ENCODE measurements around the gene CAMTA1. TPM values are rescaled to one million over a fixed set of nuclear protein-coding genes. Genes with fewer than 3 reads are reported as not detected.

CAMTA1 gene
- total and polyA plus RNA-seq, 9 of the 15 experiments (the other 6 are each of a cell fraction or from before 2014, with no cell fraction given) = 43.9 to 161 (median 65.9) TPM

- Histone ChIP-seq H4K20me1 (replicated peaks; ENCODE audit: control insufficient read depth, insufficient read depth, low read length) (no peaks in the 10 kb centered on the region), H3K27ac (ENCODE audit: extremely low read depth, low read depth, low read length) (no peak overlapping the region), H3K9ac (ENCODE audit: insufficient read depth in 1 of 2, low read depth in 2 of 2, low read length in 2 of 2) (no peak overlapping the region), H3K27me3 (ENCODE audit: control insufficient read depth in 2 of 2, insufficient read depth in 2 of 2, low read length in 2 of 2) (peaks cover 0 to 6% of the 10 kb centered on the region in 2 experiments; a peak in 3 of 5 replicates), H3K4me1 (replicated peaks in 1 of 2; ENCODE audit: control insufficient read depth in 2 of 2, insufficient read depth in 2 of 2, low read length in 2 of 2) (peaks cover 6 to 8% of the 10 kb centered on the region in 2 experiments), H3K36me3 (ENCODE audit: control insufficient read depth, insufficient read depth, low read length) (no peaks in the 10 kb centered on the region), H3K4me2 (ENCODE audit: insufficient read depth, low read length) (no peak overlapping the region), H3K79me2 (ENCODE audit: control insufficient read depth, insufficient read depth, low read length) (no peaks in the 10 kb centered on the region), H3K9me3 (replicated peaks; ENCODE audit: control insufficient read depth, insufficient read depth, low read depth, low read length) (no peaks in the 10 kb centered on the region), H3K9me1 (ENCODE audit: control insufficient read depth, insufficient read depth, low read length) (no peaks in the 10 kb centered on the region), H3K4me3 (no peak overlapping the region), H2AFZ (ENCODE audit: low read depth, low read length) (no peak overlapping the region)
- ChIA-PET CTCF (ENCODE audit: low intra/inter-chr PET ratio) (no interaction called here), POLR2A (interaction anchor here (0.7 kb wide), 1 partner anchor 59 kb away, joined by 3 read pairs; no protein-coding TSS in a partner anchor)
- no peak for DNase-seq (ENCODE audit: extremely low read depth in 1 of 4, low spot score in 3 of 4)
- ATAC-seq = no peak
- BruUV-seq (replicated peaks) = no TSS peak
- WGBS (ENCODE audit: insufficient coverage, low coverage, missing lambda C conversion rate) = 2% methylated on average over 5 of the region's 5 CpGs
- intact Hi-C loops (cut with micrococcal nuclease) = no loop called here
- in situ Hi-C loops (cut with MboI) = no loop called here
- no peak for TF ChIP-seq YBX1 (IDR thresholded peaks at IDR 0.05)
- no peak for TF ChIP-seq RAD51 (IDR thresholded peaks at IDR 0.05; ENCODE audit: borderline replicate concordance, low read depth)
- TF ChIP-seq ETS2 (tag; IDR thresholded peaks at IDR 0.05; ENCODE audit: borderline replicate concordance, poor library complexity, severe bottlenecking) = no peak
- TF ChIP-seq MED1 (CRISPR knock-in tag; IDR thresholded peaks at IDR 0.05; ENCODE audit: borderline replicate concordance) = no peak
- TF ChIP-seq NKRF (IDR thresholded peaks at IDR 0.05; ENCODE audit: borderline replicate concordance) = no peak
- no peak for TF ChIP-seq HINFP (tag; conservative IDR thresholded peaks at IDR 0.05; ENCODE audit: low read depth)
- TF ChIP-seq FIP1L1 (IDR thresholded peaks at IDR 0.05; ENCODE audit: low read depth, low read length, poor library complexity, severe bottlenecking) = no peak
- no peak for TF ChIP-seq ZNF511 (CRISPR knock-in tag; IDR thresholded peaks at IDR 0.05)
- TF ChIP-seq DLX4 (CRISPR knock-in tag; IDR thresholded peaks at IDR 0.05) = no peak
- TF ChIP-seq ZNF165 (CRISPR knock-in tag; IDR thresholded peaks at IDR 0.05; ENCODE audit: borderline replicate concordance) = no peak
- TF ChIP-seq MYBL2 (IDR thresholded peaks at IDR 0.05; ENCODE audit: low read depth) = no peak
- no peak for TF ChIP-seq MYBL2 (CRISPR knock-in tag; IDR thresholded peaks at IDR 0.05; ENCODE audit: borderline replicate concordance)
- FAIRE-seq = no peak
Observed at GRCh38 chr1:7610106-7610731, 825.0 kb downstream of the CAMTA1 start.
